ENCODE results near the gene PCBP3. TPM values are rescaled to one million over a fixed set of nuclear protein-coding genes. Genes with fewer than 3 reads are reported as not detected.

The PCBP3 gene
- total and polyA plus RNA-seq, 2 donors (not counting 3 experiments of a cell fraction or from before 2014, with no cell fraction given), result 0.06 to 1.1 TPM

- dilution Hi-C loops (cut with MboI; ENCODE audit: extremely low pct_ligation_motif_present, low sequenced_read_pairs), result no loop called here
- POLR2A ChIA-PET, result no interaction called here
- H3K4me1 ChIP-seq (ENCODE audit: control insufficient read depth, extremely low read depth, insufficient read depth, low read length), result no peaks in the 10 kb centered on the region
- FAIRE-seq, result no peak
- no peak overlapping the region for H3K9ac ChIP-seq (replicated peaks; ENCODE audit: extremely low read depth, insufficient read depth, low read length)
- DNase-seq (ENCODE audit: low read depth, low spot score), result no peak
- intact Hi-C loops (cut with micrococcal nuclease), result no loop called here
- BruUV-seq (replicated peaks), result no TSS peak
- no peak overlapping the region for H3K27ac ChIP-seq (ENCODE audit: insufficient read depth, low read depth, low read length)
- no peak overlapping the region for H3K4me2 ChIP-seq (ENCODE audit: insufficient read depth, low read length)
- no peaks in the 10 kb centered on the region for H3K36me3 ChIP-seq (ENCODE audit: control insufficient read depth in 2 of 2, extremely low read depth in 1 of 2, insufficient read depth in 2 of 2, low read length in 2 of 2)
- no peaks in the 10 kb centered on the region for H3K9me3 ChIP-seq (replicated peaks; ENCODE audit: control insufficient read depth, insufficient read depth, low read length)
- H4K20me1 ChIP-seq (replicated peaks; ENCODE audit: control insufficient read depth, extremely low read depth, insufficient read depth, low read length), result no peaks in the 10 kb centered on the region
- no peak overlapping the region for H2AFZ ChIP-seq (ENCODE audit: low read depth, low read length)
- H3K4me3 ChIP-seq (replicated peaks in 1 of 3; ENCODE audit: insufficient read depth in 1 of 3, low read depth in 1 of 3, low read length in 3 of 3), result no peak overlapping the region
- no peak for TF ChIP-seq GATA2 (IDR thresholded peaks at IDR 0.05; ENCODE audit: insufficient read depth, insufficient read length, low read depth, low read length)
- no peak for TF ChIP-seq FOS (IDR thresholded peaks at IDR 0.05; ENCODE audit: borderline replicate concordance, insufficient read depth, low read length)
- TF ChIP-seq JUN (IDR thresholded peaks at IDR 0.05; ENCODE audit: borderline replicate concordance, insufficient read depth, insufficient read length, low read depth), result no peak
- no peak for TF ChIP-seq MYC (IDR thresholded peaks at IDR 0.05; ENCODE audit: low read depth, low read length)
- no peak for TF ChIP-seq CTCF (IDR thresholded peaks at IDR 0.05; ENCODE audit: extremely low read depth in 1 of 2, insufficient read depth in 1 of 2, low read depth in 1 of 2, low read length in 2 of 2)
- no peak for TF ChIP-seq POLR2AphosphoS5 (IDR thresholded peaks at IDR 0.05; ENCODE audit: insufficient read depth, low read depth, low read length)
- no peaks in the 10 kb centered on the region for H3K9me1 ChIP-seq (replicated peaks; ENCODE audit: control insufficient read depth, extremely low read depth, insufficient read depth, low read length)
- CTCF ChIA-PET, result no interaction called here
- H3K79me2 ChIP-seq (ENCODE audit: control insufficient read depth, insufficient read depth, low read length), result no peaks in the 10 kb centered on the region
- H3K27me3 ChIP-seq (ENCODE audit: control insufficient read depth in 2 of 2, insufficient read depth in 2 of 2, low read length in 2 of 2), result peaks cover 0 to 1% of the 10 kb centered on the region in 2 experiments
Measured at GRCh38 chr21:45700461-45700860, 56.9 kb downstream of the PCBP3 start.

All from endothelial cell of umbilical vein (primary cell).